Measurements from ENCODE around the gene REEP1.

- TF ChIP-seq CTCF (IDR thresholded peaks at IDR 0.05) (no peak), POLR2A (IDR thresholded peaks at IDR 0.05) (no peak)
Measured at GRCh38 chr2:86291328-86291662, 46.1 kb downstream of the REEP1 start.

Measured in uterus (tissue), 2 donors.